ENCODE measurements around the gene RDH5. TPM values are rescaled to one million over a fixed set of nuclear protein-coding genes. Genes with fewer than 3 reads are reported as not detected.
A peak's percentile ranks its signal among the peaks of the same experiment; 100 is the strongest.

Gene RDH5
- total and polyA plus RNA-seq, 12 donors, result 1.9 to 41.4 (median 5.3) TPM

DNA sequence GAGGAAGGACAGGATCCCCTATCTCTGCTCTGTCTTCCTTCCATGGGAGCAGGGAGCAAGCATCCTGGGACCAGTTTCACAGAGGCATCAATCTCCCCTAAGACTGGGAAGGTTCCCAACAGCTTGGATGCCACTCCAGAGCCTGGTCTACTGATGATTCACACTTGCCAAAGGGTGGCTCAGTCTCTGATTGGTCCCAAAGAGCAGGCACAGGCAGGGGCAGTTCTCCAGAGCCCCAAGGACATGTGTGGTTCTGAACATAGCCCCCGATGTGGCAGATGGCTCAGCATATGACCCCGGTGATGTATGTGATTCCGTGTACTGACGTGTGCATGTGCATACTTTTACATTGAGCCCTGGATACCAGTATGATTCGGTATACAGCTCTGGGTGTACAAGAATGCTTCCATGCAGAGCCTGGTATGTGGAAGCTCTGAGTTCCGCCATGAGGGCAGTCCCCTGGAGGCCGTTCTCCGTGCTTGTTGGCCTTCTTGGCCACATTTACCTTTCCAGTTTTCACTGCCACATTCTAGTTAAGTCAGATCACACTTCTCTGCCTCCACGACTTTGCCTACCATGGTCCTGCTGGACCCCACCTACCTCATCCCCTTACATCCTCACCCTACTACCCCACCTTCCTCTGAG is 33.7 kb upstream of the RDH5 start:
- peak in 1 of 7 donors; percentile 45 for DNase-seq
- intact Hi-C loops (cut with DNase I), result no loop called here
- H3K27ac ChIP-seq, result no peak overlapping the region

DNA sequence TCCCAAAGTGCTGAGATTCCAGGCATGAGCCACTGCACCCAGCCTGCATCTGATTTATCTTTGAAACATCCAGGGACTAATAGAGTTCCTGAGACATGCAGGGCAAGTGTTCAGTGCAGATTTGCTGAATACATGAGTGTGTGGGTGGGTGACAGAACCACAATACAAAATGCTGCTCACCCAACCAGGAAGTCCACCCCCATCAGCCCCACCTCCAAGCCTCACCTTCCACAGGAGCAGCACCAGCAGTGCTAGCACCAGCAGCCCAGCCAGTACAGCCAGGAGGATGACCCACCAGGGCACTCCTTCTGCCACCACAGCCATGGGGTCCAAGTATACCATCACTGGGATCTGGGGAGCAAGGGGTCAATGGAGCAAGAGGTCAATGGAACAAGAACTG is 32.4 kb upstream of the RDH5 start:
- peak in 1 of 7 donors; percentile 2 for DNase-seq

More for the DNA sequence above, 33.7 kb upstream of the RDH5 start:
- WGBS, 4 donors, result 86 to 93% (median 89%) methylated on average over 7 to 9 of the region's 9 CpGs
- Histone ChIP-seq H3K4me1 (replicated peaks in 1 of 2) (peaks cover 4 to 6% of the 10 kb centered on the region in 2 donors), H3K9me3 (replicated peaks in 1 of 3) (no peaks in the 10 kb centered on the region), H3K4me3 (no peak overlapping the region), H3K27me3 (no peaks in the 10 kb centered on the region), H3K36me3 (replicated peaks in 1 of 2) (no peaks in the 10 kb centered on the region)
- TF ChIP-seq, protein P1, sequence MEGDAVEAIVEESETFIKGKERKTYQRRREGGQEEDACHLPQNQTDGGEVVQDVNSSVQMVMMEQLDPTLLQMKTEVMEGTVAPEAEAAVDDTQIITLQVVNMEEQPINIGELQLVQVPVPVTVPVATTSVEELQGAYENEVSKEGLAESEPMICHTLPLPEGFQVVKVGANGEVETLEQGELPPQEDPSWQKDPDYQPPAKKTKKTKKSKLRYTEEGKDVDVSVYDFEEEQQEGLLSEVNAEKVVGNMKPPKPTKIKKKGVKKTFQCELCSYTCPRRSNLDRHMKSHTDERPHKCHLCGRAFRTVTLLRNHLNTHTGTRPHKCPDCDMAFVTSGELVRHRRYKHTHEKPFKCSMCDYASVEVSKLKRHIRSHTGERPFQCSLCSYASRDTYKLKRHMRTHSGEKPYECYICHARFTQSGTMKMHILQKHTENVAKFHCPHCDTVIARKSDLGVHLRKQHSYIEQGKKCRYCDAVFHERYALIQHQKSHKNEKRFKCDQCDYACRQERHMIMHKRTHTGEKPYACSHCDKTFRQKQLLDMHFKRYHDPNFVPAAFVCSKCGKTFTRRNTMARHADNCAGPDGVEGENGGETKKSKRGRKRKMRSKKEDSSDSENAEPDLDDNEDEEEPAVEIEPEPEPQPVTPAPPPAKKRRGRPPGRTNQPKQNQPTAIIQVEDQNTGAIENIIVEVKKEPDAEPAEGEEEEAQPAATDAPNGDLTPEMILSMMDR (IDR thresholded peaks at IDR 0.05), result no peak
- TF ChIP-seq POLR2A (IDR thresholded peaks at IDR 0.05), result no peak

DNA sequence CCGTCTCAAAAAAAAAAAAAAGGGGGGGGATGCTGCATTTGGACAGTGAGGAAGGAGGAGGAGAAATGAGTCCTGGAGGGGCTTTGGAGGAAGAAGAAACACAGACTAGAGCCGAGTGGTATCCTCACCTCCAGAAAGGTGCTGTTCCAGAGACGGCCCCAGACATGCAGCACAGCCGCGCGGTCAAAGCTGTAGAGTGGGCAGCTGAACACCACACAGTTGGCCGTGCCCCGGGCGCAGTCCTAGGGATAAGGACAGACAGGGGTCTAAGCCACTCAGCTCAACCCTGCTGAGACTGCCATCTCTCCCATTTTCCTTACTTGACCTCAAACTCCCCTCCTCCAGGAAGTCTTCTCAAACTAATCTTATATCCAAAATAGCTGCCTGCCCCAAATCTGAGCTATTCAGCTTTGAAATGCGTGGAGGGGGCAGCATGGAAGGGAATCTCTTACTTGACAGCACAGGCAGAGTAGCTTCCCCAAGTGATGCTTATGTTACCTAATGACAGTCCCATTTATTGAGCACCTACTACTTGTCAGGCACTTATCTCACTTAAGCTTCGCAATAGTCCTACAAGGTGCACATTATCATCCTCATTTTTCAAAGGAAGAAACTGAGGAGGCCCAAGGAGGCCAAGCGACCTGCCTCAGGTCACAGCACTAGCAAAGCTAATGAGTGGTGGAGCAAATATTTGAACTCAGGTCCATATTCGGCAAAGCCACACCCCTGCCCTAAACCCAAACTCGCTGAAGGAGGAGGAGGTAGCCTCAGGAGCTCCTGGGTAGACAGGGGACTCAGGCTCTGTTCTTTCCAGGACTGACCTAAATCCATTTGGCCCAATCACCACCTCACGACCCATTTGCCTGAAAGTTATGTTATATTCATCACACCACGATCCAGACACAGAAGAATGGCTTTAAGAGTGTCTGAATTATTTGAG is 31.2 kb upstream of the RDH5 start:
- intact Hi-C loops (cut with DNase I), result no loop called here
- no peaks in the 10 kb centered on the region for H3K27me3 ChIP-seq
- 86 to 94% (median 88%) methylated on average over 12 to 16 of the region's 16 CpGs for WGBS, 4 donors
- no peak for TF ChIP-seq POLR2A (IDR thresholded peaks at IDR 0.05)
- TF ChIP-seq, protein P1 (IDR thresholded peaks at IDR 0.05), result no peak
- peak in 1 of 7 donors; percentile 1 for DNase-seq
- H3K36me3 ChIP-seq (replicated peaks in 1 of 2), result no peaks in the 10 kb centered on the region
- no peak overlapping the region for H3K4me3 ChIP-seq
- H3K9me3 ChIP-seq (replicated peaks in 1 of 3), result no peaks in the 10 kb centered on the region
- H3K4me1 ChIP-seq (replicated peaks in 1 of 2), result no peaks in the 10 kb centered on the region
- no peak overlapping the region for H3K27ac ChIP-seq

More for the DNA sequence above, 32.4 kb upstream of the RDH5 start:
- no peak for TF ChIP-seq POLR2A (IDR thresholded peaks at IDR 0.05)
- TF ChIP-seq, protein P1 (IDR thresholded peaks at IDR 0.05), result no peak
- H3K4me3 ChIP-seq, result no peak overlapping the region
- no peak overlapping the region for H3K27ac ChIP-seq
- intact Hi-C loops (cut with DNase I), result no loop called here
- H3K36me3 ChIP-seq (replicated peaks in 1 of 2), result no peaks in the 10 kb centered on the region
- no peaks in the 10 kb centered on the region for H3K4me1 ChIP-seq (replicated peaks in 1 of 2)
- H3K27me3 ChIP-seq, result no peaks in the 10 kb centered on the region
- no peaks in the 10 kb centered on the region for H3K9me3 ChIP-seq (replicated peaks in 1 of 3)

DNA sequence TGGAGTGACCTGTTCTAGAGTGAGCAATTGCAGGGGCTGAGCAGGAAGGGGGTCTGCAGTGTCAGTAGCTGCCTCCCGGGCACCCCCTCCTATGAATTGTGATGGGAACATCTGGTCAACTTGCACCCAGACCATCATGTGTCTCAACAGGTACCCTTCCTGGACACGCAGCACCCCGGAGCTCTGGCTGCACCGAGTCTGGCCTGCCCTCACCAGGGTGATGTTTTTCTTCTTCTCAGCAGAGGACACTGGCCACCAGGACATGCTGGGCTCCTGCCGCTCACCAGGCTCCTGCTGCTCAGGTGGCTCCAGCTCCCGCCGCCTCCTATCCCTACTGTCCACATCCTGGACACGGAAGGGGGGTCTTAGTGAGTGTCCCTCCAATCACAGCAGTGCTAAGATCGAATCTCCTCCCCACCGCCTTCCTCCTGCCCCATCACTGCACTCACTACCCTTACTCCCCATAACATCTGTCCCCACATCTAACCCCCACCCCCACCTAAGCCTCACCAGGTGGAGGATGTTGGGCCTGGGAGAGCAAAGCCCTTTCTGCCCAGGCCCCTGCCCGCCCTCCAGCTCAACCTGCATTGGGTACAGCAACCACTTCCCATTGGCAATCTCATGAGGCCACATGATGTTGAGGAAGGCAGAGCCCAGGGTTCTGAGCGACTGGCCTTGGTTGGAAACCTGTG is 27.4 kb upstream of the RDH5 start:
- Histone ChIP-seq H3K36me3 (replicated peaks in 1 of 2) (no peaks in the 10 kb centered on the region), H3K4me3 (no peak overlapping the region), H3K4me1 (replicated peaks in 1 of 2) (no peaks in the 10 kb centered on the region), H3K9me3 (replicated peaks in 1 of 3) (no peaks in the 10 kb centered on the region), H3K27me3 (no peaks in the 10 kb centered on the region), H3K27ac (no peak overlapping the region)
- no peak for TF ChIP-seq POLR2A (IDR thresholded peaks at IDR 0.05)
- whole genome bisulfite sequencing, 4 donors, result 90 to 96% (median 94%) methylated on average over 9 to 12 of the region's 12 CpGs
- peak in 1 of 7 donors; percentile 8 for DNase-seq
- intact Hi-C loops (cut with DNase I), result no loop called here

Measured in adrenal gland (tissue), 12 donors.